ENCODE data around the gene KCNIP4.

- no peak for TF ChIP-seq CTCF (optimal IDR thresholded peaks at IDR 0.05 in 1 of 3, IDR thresholded peaks at IDR 0.05 in 1 of 3, conservative IDR thresholded peaks at IDR 0.05 in 1 of 3; ENCODE audit: extremely low read depth in 1 of 3, insufficient read depth in 2 of 3, low read length in 3 of 3)
- TF ChIP-seq EZH2 (IDR thresholded peaks at IDR 0.05; ENCODE audit: low read length) = no peak
These were observed 172.9 kb downstream of the KCNIP4 start for GRCh38 chr4:21775703-21776102.

Data from keratinocyte (primary cell).